ENCODE data around the gene GTF3C1.

- TF ChIP-seq CTCF (IDR thresholded peaks at IDR 0.05; ENCODE audit: control extremely low read depth in 1 of 3, insufficient read depth in 1 of 3, low read depth in 1 of 3, low read length in 3 of 3) (no peak), NANOG (IDR thresholded peaks at IDR 0.05; ENCODE audit: insufficient read depth, low read depth, low read length, poor library complexity, severe bottlenecking) (no peak), MAFK (IDR thresholded peaks at IDR 0.05; ENCODE audit: low read depth, low read length) (no peak)
Measured at GRCh38 chr16:27508476-27508875, 41.2 kb downstream of the GTF3C1 start.
